ENCODE data around the gene ADAP1.

The ADAP1 gene

GRCh38 chr7:908159-908581 is 46.3 kb downstream of the ADAP1 start:
- DNase-seq = no peak

- no peak for DNase-seq
Observed at GRCh38 chr7:907158-907980, 47.1 kb downstream of the ADAP1 start.

- no peak for DNase-seq
Observed at GRCh38 chr7:906776-907157, 47.7 kb downstream of the ADAP1 start.

- no peak for DNase-seq
Observed at GRCh38 chr7:904847-905246, 49.6 kb downstream of the ADAP1 start.

- DNase-seq = no peak
Observed at GRCh38 chr7:903921-904755, 50.3 kb downstream of the ADAP1 start.

GRCh38 chr7:902996-903395 is 51.5 kb downstream of the ADAP1 start:
- DNase-seq = no peak

GRCh38 chr7:901388-902154 is 52.9 kb downstream of the ADAP1 start:
- DNase-seq = peak; percentile 87 to 88

- DNase-seq = no peak
Observed at GRCh38 chr7:901041-901387, 53.5 kb downstream of the ADAP1 start.

GRCh38 chr7:900331-901040 is 54.0 kb downstream of the ADAP1 start:
- no peak for DNase-seq

- DNase-seq = no peak
Observed at GRCh38 chr7:899806-900205, 54.7 kb downstream of the ADAP1 start.

GRCh38 chr7:898855-899681 is 55.4 kb downstream of the ADAP1 start:
- DNase-seq = no peak

GRCh38 chr7:898460-898854 is 56.0 kb downstream of the ADAP1 start:
- no peak for DNase-seq

- DNase-seq = no peak
Observed at GRCh38 chr7:897771-898376, 56.6 kb downstream of the ADAP1 start.

GRCh38 chr7:897086-897485 is 57.4 kb downstream of the ADAP1 start:
- DNase-seq = no peak

GRCh38 chr7:896346-897075 is 58.0 kb downstream of the ADAP1 start:
- DNase-seq = no peak

- DNase-seq = no peak
Observed at GRCh38 chr7:895451-896052, 58.9 kb downstream of the ADAP1 start.

GRCh38 chr7:894927-895450 is 59.5 kb downstream of the ADAP1 start:
- no peak for DNase-seq

GRCh38 chr7:894164-894867 is 60.2 kb downstream of the ADAP1 start:
- no peak for DNase-seq

GRCh38 chr7:893686-894085 is 60.8 kb downstream of the ADAP1 start:
- DNase-seq = no peak

Measured in inflammatory macrophage (primary cell).